Cardiac fibroblast (primary cell): ENCODE measurements around the gene CTCFL.

Experiments used
- DNase-seq, 2 donors: peaks; one replicate each; pipeline versions ENCODE4 v3.0.0 to v3.0.0-alpha.2; 2010; ENCODE audit warnings: low read depth in 2 of 2
- H3K4me3 ChIP-seq, 2 donors: replicated peaks in 1 of 2; 1 replicate in 1 of 2; 2 replicates in 1 of 2; pipeline ENCODE4 v1.5.1; 2011; ENCODE audit warnings: low read depth in 2 of 2, low read length in 2 of 2, mild to moderate bottlenecking in 2 of 2, moderate library complexity in 1 of 2
- TF ChIP-seq, protein P1 (sequence below): IDR thresholded peaks from one replicate; pipeline ENCODE4 v1.5.1; 2011; ENCODE audit warnings: low read depth, mild to moderate bottlenecking, low read length, inconsistent platforms

CTCFL gene

DNA sequence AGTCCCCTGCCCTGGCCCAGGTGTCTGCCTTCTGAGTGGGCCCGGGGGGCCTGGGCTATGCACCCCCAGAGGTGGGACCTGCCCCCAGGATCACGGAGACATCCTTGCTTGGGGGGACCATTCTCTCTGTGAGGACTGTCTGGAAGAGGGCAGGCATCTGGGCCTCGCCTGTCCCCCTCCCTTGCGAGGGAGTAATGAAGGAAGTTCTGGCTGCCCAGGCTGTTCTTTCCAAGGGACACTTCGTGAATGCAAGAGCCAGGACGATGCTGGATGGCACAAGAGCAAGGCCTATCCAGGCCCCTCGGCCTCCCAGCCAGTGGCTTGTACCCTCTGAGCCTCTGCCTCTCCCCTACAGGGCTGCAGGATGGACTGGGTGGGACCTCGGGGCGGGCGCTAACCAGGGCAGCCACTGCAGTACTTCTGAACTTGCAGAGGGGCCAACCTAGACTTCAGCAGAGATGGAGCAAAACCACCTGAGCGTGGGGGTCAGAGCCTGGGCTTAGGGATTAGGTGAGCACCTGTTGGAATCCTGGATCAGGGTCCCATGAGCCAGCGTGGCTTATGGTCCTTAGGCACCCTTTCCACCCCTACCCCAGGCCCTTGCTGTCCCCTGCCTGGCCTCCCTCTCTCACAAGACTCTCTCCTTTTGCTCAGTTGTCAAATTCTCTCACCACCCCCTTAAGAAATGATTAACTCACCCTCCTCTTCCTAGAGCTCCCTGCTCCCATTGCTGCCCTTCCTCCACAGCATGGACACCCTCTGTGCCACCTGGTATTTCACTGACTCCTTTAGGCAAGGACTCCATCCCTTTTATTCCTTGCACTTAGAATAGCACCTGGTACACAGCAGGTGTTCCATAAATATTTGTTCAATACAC is 53.2 kb downstream of the CTCFL start:
- no peak for DNase-seq
- TF ChIP-seq, protein P1, sequence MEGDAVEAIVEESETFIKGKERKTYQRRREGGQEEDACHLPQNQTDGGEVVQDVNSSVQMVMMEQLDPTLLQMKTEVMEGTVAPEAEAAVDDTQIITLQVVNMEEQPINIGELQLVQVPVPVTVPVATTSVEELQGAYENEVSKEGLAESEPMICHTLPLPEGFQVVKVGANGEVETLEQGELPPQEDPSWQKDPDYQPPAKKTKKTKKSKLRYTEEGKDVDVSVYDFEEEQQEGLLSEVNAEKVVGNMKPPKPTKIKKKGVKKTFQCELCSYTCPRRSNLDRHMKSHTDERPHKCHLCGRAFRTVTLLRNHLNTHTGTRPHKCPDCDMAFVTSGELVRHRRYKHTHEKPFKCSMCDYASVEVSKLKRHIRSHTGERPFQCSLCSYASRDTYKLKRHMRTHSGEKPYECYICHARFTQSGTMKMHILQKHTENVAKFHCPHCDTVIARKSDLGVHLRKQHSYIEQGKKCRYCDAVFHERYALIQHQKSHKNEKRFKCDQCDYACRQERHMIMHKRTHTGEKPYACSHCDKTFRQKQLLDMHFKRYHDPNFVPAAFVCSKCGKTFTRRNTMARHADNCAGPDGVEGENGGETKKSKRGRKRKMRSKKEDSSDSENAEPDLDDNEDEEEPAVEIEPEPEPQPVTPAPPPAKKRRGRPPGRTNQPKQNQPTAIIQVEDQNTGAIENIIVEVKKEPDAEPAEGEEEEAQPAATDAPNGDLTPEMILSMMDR, result no peak
- H3K4me3 ChIP-seq, result no peak overlapping the region

- TF ChIP-seq, protein P1, result no peak
- H3K4me3 ChIP-seq, result no peak overlapping the region
- DNase-seq, result no peak
Observed at GRCh38 chr20:57470666-57471495, 54.1 kb downstream of the CTCFL start.

DNA sequence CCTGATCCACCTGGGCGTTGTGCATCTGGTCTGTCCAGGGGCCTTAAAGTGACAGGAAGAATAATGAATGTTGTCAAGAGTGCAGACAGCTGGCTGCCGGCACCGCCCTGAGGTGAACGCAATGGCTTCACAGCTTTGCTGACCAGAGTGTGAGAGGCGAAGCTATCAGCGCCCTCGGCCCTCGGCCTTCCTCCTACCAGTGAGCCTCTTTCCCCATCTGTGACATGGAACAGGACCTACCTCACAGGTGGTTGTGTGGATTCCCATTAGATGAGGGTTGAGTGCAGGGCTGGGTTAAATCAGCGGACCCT is 54.8 kb downstream of the CTCFL start:
- DNase-seq, result no peak
- TF ChIP-seq, protein P1, result no peak
- H3K4me3 ChIP-seq, result no peak overlapping the region

- DNase-seq, result no peak
- TF ChIP-seq, protein P1, result no peak
- no peak overlapping the region for H3K4me3 ChIP-seq
Observed at GRCh38 chr20:57469418-57470211, 55.3 kb downstream of the CTCFL start.

DNA sequence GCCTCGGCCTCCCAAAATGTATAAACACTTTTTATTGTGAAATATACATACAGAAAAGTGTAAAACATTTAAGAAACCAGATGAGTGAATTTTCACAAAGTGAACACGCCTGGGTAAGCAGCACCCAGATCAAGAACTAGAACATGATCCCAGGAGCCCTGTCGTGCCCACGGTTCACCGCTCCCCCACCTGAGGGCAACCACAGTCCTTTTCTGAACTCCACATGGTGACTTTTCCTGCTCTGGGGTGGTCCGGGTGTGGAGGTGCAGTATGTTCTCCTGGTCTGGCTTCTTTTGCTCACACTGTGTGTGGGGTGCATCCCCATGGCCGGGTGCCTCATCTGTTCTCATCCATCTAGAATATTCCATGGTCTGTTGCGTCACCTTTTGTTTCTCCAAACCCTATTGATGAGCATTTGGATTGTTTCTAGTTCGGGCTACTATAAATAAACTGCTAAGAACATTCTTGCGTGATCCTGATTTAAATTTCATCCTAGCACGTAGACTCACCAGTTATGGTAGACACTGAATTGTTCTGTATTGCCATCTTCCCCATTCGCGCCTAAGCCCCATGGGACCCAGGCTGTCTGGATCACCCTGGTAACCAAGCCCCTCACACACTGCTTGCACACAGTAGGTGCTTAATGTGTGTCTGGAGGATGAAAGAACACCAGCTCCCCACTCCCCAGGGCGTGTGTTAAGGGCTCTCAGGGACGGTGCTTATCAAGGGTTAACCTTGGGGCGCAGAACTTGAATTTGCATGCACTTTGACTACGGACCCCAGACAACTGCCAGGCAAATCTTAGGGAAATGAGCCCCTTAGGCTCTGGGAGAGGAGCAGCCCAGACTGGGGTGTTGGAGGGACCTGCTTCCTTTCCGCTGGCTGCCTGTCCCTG is 56.2 kb downstream of the CTCFL start:
- no peak overlapping the region for H3K4me3 ChIP-seq
- TF ChIP-seq, protein P1, result no peak
- no peak for DNase-seq

GRCh38 chr20:57467742-57468141 is 57.2 kb downstream of the CTCFL start:
- TF ChIP-seq, protein P1, result no peak
- no peak overlapping the region for H3K4me3 ChIP-seq
- DNase-seq, result no peak
